OCI-LY3 (cell line): ENCODE results near the gene SMARCA4.

ENCODE experiments used
- EZH2phosphoT487 ChIP-seq: fragments of 200-600 bp; shearing (Covaris generic); IDR thresholded peaks from 2 replicates; pipeline ENCODE4 v1.6.1; 2018; ENCODE audit warnings: antibody characterized with exemption, mixed run types, low read depth
- TF ChIP-seq, protein P1 (sequence below): fragments of 200-600, 300-600 bp; sonication (generic); IDR thresholded peaks from 2 replicates; pipeline ENCODE4 v1.5.1; 2014; ENCODE audit warnings: antibody characterized with exemption, low read length, low read depth

DNA sequence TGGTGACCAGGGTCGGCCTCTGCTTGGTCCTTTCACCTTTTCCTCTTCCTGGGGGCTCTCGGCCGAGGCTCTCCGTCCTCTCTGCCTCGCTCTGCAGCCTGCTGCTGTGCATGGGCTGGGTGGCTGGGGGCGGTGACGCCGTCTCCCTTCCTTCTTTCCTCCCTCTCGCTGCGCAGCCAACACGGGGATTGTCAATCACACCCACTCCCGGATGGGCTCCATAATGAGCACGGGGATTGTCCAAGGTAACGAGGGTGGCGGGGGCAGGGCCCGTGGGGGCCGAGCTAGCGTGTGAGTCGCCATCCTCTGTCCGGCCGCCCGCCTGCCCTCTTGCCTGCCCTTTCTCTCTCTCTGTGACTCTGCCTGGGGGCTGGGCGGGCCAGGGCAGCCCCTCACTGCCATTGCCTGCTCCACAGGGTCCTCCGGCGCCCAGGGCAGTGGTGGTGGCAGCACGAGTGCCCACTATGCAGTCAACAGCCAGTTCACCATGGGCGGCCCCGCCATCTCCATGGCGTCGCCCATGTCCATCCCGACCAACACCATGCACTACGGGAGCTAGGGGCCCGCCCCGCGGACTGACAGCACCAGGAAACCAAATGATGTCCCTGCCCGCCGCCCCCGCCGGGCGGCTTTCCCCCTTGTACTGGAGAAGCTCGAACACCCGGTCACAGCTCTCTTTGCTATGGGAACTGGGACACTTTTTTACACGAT, 39.5 kb upstream of the SMARCA4 start:
- TF ChIP-seq, protein P1, sequence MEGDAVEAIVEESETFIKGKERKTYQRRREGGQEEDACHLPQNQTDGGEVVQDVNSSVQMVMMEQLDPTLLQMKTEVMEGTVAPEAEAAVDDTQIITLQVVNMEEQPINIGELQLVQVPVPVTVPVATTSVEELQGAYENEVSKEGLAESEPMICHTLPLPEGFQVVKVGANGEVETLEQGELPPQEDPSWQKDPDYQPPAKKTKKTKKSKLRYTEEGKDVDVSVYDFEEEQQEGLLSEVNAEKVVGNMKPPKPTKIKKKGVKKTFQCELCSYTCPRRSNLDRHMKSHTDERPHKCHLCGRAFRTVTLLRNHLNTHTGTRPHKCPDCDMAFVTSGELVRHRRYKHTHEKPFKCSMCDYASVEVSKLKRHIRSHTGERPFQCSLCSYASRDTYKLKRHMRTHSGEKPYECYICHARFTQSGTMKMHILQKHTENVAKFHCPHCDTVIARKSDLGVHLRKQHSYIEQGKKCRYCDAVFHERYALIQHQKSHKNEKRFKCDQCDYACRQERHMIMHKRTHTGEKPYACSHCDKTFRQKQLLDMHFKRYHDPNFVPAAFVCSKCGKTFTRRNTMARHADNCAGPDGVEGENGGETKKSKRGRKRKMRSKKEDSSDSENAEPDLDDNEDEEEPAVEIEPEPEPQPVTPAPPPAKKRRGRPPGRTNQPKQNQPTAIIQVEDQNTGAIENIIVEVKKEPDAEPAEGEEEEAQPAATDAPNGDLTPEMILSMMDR = no peak
- no peak for TF ChIP-seq EZH2phosphoT487
